Raji (cell line): ENCODE measurements around the gene SFPQ.

Experiments
- POLR2A ChIP-seq: IDR thresholded peaks from 2 replicates; pipeline ENCODE4 v1.6.1; 2011; ENCODE audit warnings: low read depth, low read length, control low read depth; ENCODE audit not compliant: insufficient read depth

Gene SFPQ

GRCh38 chr1:35192056-35192852 is 691 bp downstream of the SFPQ start:
- TF ChIP-seq POLR2A, result peak; percentile 44; the same call in 1 of the 2 replicates

- TF ChIP-seq POLR2A, result no peak
Measured at GRCh38 chr1:35191429-35192055, 1.4 kb downstream of the SFPQ start.

- no peak for TF ChIP-seq POLR2A
Measured at GRCh38 chr1:35190784-35191183, 2.2 kb downstream of the SFPQ start.

GRCh38 chr1:35188578-35189392 is 4.2 kb downstream of the SFPQ start:
- TF ChIP-seq POLR2A, result no peak

- no peak for TF ChIP-seq POLR2A
Measured at GRCh38 chr1:35187816-35188342, 5.1 kb downstream of the SFPQ start.

- no peak for TF ChIP-seq POLR2A
Measured at GRCh38 chr1:35186239-35186638, 6.7 kb downstream of the SFPQ start.

GRCh38 chr1:35185200-35185599 is 7.7 kb downstream of the SFPQ start:
- TF ChIP-seq POLR2A, result no peak

GRCh38 chr1:35184495-35185199 is 8.3 kb downstream of the SFPQ start:
- TF ChIP-seq POLR2A, result no peak

- TF ChIP-seq POLR2A, result no peak
Measured at GRCh38 chr1:35181790-35182455, 11.0 kb downstream of the SFPQ start.

GRCh38 chr1:35180776-35181374 is 12.1 kb downstream of the SFPQ start:
- no peak for TF ChIP-seq POLR2A

- TF ChIP-seq POLR2A, result no peak
Measured at GRCh38 chr1:35179908-35180307, 13.0 kb downstream of the SFPQ start.

- no peak for TF ChIP-seq POLR2A
Measured at GRCh38 chr1:35178874-35179380, 14.0 kb downstream of the SFPQ start.

GRCh38 chr1:35178295-35178695 is 14.7 kb downstream of the SFPQ start:
- no peak for TF ChIP-seq POLR2A
